ENCODE measurements around the gene PCDHA6. TPM values are rescaled to one million over a fixed set of nuclear protein-coding genes. Genes with fewer than 3 reads are reported as not detected.
"Not testable (repeated sequence)": the region's sequence is repeated elsewhere in the genome, so short reads cannot be mapped to it uniquely, and the experiment has no call there.

The PCDHA6 gene
- total RNA-seq, 4 donors from 2014 or later, result 1.3 to 1.9 (median 1.4) TPM

- Histone ChIP-seq H3K9me3 (peaks cover 0 to 57% (median 4%) of the 10 kb centered on the region in 4 donors), H3K4me3 (peak overlapping the region in 1 of 4 donors; percentile 34), H3K27me3 (no peaks in the 10 kb centered on the region), H3K27ac (no peak overlapping the region), H3K36me3 (peaks cover 0 to 10% (median 0%) of the 10 kb centered on the region in 3 donors), H3K4me1 (no peaks in the 10 kb centered on the region)
- DNase-seq (ENCODE audit: low spot score in 2 of 2), result no peak
- TF ChIP-seq POLR2A (IDR thresholded peaks at IDR 0.05) (no peak), EP300 (IDR thresholded peaks at IDR 0.05) (no peak), CTCF (IDR thresholded peaks at IDR 0.05) (no peak)
- WGBS, 2 donors, result 28 to 31% methylated on average over 17 to 18 of the region's 18 CpGs
Measured at GRCh38 chr5:140828362-140828737, 590 bp downstream of the PCDHA6 start.

- H3K9me3 ChIP-seq, result peaks cover 0 to 55% (median 6%) of the 10 kb centered on the region in 4 donors
- not testable (repeated sequence) for H3K27me3 ChIP-seq; DNase-seq (ENCODE audit: low spot score in 2 of 2); H3K4me3 ChIP-seq; H3K36me3 ChIP-seq; H3K4me1 ChIP-seq; H3K27ac ChIP-seq
- 38 to 50% methylated on average over 37 to 91 of the region's 106 CpGs for WGBS, 2 donors
Measured at GRCh38 chr5:140829511-140830501, 2.0 kb downstream of the PCDHA6 start.

- peaks cover 0 to 16% (median 0%) of the 10 kb centered on the region in 3 donors for H3K36me3 ChIP-seq
- no peak for DNase-seq (ENCODE audit: low spot score in 2 of 2)
- H3K9me3 ChIP-seq, result peaks cover 0 to 50% (median 4%) of the 10 kb centered on the region in 4 donors
- peak within 1 kb of the TSS in 1 of 4 donors; percentile 41 for H3K4me3 ChIP-seq
- no peaks in the 10 kb centered on the region for H3K4me1 ChIP-seq
- TF ChIP-seq EP300 (IDR thresholded peaks at IDR 0.05) (no peak), POLR2A (IDR thresholded peaks at IDR 0.05) (no peak), CTCF (IDR thresholded peaks at IDR 0.05) (peak in 1 of 5 experiments; percentile 5)
- H3K27ac ChIP-seq, result no peak within 1 kb of the TSS
- H3K27me3 ChIP-seq, result no peaks in the 10 kb centered on the region
- 10 to 19% methylated on average over 8 of the region's 8 CpGs for WGBS, 2 donors
Measured at GRCh38 chr5:140833993-140834392, 6.2 kb downstream of the PCDHA6 start, which contains the start of gene PCDHA7. PCDHA7 (plus strand) TSS chr5:140834269; CDS start chr5:140834384, 115 bp downstream.

GRCh38 chr5:140834439-140835008 lies 6.8 kb downstream of the PCDHA6 start:
- peaks cover 0 to 13% (median 0%) of the 10 kb centered on the region in 3 donors for H3K36me3 ChIP-seq
- WGBS, 2 donors, result 8 to 21% methylated on average over 7 to 25 of the region's 38 CpGs
- not testable (repeated sequence) for H3K27me3 ChIP-seq; H3K27ac ChIP-seq; H3K4me1 ChIP-seq; DNase-seq (ENCODE audit: low spot score in 2 of 2)
- peak overlapping the region in 1 of 4 donors; percentile 41 for H3K4me3 ChIP-seq
- peaks cover 0 to 45% (median 4%) of the 10 kb centered on the region in 4 donors for H3K9me3 ChIP-seq

GRCh38 chr5:140835622-140836510 lies 8.1 kb downstream of the PCDHA6 start:
- H3K36me3 ChIP-seq, result peaks cover 0 to 6% (median 0%) of the 10 kb centered on the region in 3 donors
- DNase-seq (ENCODE audit: low spot score in 2 of 2), result no peak
- H3K4me3 ChIP-seq, result no peak overlapping the region
- TF ChIP-seq CTCF (IDR thresholded peaks at IDR 0.05) (no peak), POLR2A (IDR thresholded peaks at IDR 0.05) (no peak), EP300 (IDR thresholded peaks at IDR 0.05) (no peak)
- H3K27me3 ChIP-seq, result no peaks in the 10 kb centered on the region
- WGBS, 2 donors, result 49 to 53% methylated on average over 59 to 74 of the region's 103 CpGs
- H3K27ac ChIP-seq, result no peak overlapping the region
- peaks cover 0 to 37% (median 5%) of the 10 kb centered on the region in 4 donors for H3K9me3 ChIP-seq
- no peaks in the 10 kb centered on the region for H3K4me1 ChIP-seq

Measured in tibial nerve (tissue), 4 donors.